GM21381 (cell line): ENCODE measurements around the gene IGFBP5.

Experiments
- ATAC-seq: cut with Tn5 transposase; IDR thresholded peaks from one replicate; pipeline ENCODE4 v1.9.1; 2021; ENCODE audit warnings: mild to moderate bottlenecking, moderate library complexity; ENCODE audit not compliant: unreplicated experiment

Gene IGFBP5

DNA sequence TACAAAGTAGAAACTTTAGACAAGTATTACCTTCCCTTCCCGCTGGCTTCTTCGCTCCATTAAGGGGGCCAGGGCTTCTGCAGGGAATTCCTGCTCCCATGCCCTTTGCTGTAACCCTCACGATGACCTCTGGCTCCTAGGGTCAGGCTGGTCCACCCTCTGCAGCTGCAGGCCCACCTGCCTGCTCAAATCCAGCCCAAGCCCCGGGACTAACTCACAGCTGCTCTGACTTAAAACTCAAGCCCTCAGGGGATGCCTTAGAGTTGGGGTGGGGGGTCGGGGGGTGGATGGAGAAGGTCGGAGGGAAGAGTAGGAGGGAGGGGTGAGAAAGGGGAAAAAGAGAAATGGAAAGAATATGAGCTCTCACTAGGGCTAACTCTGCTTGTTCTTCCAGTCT is 4.9 kb downstream of the IGFBP5 start:
- ATAC-seq = no peak

DNA sequence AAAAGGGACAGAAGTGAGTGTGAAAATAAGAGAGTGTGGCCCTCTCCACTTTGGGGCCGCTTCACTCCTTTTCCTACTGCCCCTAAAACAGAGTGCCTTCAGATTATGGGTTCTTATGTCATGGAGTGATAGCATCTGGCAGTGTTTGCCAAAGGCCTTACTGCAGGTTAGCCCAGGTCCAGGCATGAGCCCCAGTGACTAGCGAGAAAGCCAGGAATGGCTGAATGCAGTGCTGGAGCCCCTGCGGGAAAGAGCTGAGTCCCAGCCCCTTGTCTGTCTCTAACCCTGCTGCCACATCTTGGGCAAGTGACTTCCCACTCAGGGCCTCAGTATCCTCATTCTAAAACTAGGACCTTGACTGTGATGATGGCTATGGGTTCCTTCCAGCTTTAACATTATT is 6.0 kb downstream of the IGFBP5 start:
- no peak for ATAC-seq

DNA sequence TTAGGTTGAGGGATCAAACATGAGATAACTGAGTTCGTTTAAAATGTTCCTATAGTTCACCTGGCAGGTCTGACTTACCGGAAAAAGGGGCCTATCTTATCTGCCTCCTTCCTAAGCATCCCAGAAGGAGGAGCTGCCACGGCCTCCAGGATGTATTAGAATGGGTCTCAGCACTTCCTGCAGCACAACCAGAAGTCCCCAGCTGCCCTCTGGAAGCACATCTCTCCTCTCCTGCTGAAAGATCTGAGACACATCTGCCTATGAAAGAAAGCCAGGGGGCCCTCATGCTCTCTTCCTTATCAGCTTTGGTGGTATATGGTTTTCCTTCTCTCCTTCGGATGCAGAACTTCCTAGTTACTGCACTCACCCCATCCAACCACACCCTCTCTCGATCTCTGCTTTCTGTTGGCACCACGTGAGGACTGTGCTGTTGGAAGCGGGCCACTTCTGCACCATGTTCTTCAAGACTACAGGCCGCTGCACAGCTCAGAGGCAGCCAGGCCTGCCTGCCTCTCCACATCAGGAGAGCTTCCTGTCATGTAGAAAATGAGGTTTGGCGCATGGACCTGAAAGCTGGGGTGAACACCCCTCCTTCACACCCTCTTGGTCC is 6.5 kb downstream of the IGFBP5 start:
- ATAC-seq = no peak

DNA sequence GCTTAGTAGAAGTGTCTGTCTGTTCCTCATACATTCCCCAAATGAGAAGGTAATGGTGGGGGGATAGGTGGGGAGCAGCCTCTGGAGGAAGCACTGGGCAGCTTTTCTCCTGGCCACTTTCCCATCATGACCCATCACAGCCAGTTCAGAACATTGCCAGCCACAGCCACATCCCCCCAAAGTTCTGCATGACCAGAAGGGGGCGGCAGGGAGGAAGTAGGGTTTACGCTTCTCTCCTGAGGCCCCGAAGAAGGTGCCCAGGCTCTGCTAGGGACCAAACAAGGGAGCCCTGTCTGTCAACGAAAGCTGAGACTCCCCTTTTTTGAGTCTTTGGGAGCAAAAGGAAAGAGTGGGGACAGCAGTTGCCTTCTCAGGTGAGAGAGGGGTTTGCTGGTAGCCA is 7.7 kb downstream of the IGFBP5 start:
- no peak for ATAC-seq

DNA sequence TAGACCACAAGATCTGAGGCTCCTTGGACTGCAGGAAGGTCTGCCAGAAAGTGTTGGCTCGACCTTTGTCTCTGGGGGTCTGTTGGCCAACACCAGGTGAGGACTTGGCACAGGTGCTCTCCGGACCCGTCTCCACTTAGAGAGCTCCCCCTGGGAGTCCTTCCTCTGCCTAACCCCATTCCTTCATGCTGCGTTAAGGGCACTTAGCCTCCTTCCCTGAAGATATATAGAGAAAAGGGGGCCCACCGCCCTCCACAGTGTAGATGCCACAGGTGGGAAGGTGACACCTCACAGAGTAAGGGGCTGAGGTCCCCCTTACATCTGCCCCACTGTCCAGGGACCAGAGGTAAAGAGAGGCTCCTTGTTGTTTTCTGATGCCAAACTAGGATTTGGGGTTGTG is 8.2 kb downstream of the IGFBP5 start:
- no peak for ATAC-seq

DNA sequence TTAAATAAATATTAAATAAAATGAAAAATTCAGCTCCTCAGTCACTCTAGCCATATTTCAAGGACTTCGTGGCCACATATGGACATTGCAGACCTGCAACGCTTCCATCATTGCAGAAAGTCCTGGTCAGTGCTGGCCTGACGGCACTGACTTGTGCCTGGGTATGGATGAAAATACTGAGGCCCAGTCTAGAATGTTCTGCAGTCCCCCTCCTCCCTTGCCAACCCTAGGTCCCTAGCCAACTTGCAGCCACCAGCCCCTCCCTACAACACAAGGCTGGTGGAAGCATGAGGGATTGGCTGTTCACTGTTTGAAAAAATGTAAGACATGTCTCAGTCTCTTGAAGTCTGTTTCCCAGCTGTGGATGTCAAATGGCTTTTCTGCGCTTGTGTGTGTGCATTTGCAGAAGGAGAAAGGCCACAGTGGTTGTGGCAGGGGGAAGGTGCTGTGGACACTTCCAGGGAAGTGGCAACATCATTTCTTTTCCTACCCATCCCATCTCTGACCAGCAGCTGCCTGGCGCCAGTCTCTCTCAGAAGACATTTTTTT is 9.9 kb downstream of the IGFBP5 start:
- no peak for ATAC-seq

DNA sequence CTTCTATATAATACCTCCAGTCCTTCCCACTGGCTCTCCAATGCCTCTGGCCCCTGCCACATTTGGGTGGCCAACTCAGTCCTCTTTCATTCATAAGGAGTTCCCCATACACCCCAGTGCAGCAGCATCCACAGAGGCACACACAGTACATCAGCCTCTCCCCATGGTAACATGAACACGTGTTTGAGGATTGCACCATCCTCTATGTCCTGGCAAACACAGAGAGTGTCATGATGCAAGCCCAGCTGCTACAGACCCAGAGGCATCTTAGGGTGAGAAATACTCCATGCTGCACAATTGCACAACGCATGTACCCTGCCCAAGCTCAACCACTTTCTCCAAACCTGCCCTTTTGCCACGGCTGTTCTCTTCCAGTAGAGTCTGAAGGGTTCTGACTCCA is 11.5 kb downstream of the IGFBP5 start:
- ATAC-seq = no peak

DNA sequence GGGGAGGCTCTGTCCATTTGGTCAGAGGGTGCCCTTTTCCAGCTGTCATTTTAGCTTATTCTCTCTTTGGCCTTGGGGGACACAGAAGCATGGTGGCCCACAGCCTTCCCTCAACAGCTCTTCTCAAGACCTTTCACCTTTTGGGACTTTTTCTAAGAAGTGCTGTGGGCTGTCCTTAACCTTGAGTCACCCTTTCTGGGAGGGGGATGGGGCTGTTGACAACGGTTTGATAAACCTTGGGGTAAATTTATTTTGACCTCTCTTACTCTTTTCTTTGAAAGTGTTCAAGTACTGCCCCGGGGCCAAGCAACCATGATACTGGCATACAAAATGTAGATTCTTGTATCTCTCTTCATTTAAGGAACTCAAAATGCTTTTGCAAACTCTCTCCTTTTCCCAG is 13.7 kb downstream of the IGFBP5 start:
- no peak for ATAC-seq

DNA sequence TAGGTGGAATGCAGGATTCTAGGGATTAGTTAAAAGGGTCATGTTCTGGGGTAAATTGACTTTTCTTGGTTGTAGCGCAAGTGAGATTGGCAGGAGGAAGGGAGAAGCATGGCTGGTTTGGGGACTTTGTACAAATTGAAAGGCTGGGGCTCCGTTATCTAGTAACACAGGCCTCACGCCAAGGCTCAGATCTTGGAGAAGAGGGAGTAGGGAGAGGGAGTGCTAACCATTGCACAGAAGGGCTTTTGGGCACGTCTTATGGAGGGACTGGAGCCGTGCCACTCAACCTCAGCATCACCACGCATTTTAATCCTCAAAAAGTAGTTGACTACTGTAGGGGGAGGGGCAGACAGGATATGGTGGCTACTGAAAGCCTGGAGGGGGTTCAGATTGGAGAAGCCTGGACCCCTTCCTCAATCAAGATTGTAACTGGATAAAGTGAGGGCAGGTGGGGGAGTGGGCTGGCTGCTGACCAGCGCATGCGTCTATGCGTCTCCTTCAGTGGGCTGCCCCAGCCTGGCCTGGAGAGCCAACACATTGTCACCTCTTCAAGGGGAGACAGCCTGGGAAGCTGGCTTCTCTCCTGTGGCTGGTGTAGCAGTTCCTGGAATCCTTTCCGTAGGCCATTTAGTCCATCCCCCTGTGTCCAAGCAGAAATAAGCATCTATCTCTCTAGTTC is 14.3 kb downstream of the IGFBP5 start:
- no peak for ATAC-seq

DNA sequence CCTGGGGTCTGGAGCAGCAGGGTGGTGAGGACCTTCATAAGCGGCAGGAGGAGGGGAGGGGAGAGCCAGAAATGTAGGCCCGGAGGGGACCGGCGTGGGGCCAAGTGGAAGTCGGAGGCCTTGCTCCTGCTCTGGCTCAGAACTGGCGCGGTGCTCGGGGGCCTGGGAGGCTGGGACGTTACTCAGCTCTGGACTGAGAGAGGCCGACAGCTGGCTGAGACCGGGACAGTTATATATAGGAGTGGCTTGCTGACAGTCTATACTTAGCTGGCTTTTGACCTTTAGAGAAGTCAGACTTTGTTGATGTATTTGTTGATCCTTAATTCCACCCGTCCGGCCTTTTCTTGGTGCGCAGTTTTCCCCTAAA is 15.7 kb downstream of the IGFBP5 start:
- ATAC-seq = no peak

DNA sequence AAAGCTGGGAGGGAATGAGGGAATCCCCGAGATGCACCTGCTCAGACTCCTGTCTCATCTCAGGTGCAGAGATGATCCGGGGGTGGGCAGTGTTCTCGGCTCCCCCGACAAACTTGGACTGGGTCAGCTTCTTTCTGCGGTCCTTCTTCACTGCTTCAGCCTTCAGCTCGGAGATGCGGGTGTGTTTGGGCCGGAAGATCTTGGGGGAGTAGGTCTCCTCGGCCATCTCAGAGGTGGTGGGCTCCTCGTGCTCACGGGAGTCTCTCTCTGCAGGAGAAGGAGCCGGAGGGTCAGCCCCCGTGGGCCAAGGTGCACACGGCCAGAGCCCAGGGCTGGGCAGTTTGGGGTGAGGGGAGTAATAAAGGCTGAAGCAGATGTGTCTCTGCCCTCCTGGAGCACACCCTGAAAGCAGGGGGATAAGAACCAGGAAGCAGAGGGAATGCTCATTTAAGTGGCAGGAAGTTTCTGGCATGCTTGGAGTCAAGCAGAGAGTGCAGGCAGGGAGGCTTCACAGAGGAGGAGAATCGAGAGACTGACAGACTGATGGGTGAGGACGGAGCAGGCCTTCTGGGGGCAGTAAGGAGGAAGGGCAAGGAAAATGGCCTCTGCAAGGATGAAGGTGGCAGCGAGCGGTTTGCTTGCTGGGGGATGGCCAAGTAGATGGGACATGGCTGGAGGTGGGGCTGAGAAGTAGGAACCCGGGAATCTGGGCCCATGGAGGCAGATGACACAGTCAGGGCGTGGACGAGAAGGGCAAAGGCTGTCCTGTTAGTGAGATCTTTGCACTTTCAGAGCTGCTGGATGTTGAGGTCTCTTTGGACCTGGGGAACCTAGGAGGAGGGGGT is 16.3 kb downstream of the IGFBP5 start:
- ATAC-seq = no peak

DNA sequence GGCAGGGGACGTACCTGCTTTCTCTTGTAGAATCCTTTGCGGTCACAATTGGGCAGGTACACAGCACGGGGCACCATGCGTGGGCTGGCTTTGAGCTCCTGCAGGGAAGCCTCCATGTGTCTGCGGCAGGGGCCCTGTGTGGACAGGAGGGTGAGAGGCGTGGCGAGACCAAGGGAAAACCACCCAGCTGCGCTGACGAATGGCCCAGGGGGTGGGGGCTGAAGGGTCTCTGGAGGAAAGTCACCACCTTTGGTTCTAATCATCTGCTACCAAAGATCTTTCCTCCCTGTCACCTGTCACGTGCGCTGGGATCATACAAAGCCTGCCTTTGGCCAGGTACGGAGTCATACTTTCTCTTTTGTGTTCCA is 17.3 kb downstream of the IGFBP5 start:
- ATAC-seq = no peak

DNA sequence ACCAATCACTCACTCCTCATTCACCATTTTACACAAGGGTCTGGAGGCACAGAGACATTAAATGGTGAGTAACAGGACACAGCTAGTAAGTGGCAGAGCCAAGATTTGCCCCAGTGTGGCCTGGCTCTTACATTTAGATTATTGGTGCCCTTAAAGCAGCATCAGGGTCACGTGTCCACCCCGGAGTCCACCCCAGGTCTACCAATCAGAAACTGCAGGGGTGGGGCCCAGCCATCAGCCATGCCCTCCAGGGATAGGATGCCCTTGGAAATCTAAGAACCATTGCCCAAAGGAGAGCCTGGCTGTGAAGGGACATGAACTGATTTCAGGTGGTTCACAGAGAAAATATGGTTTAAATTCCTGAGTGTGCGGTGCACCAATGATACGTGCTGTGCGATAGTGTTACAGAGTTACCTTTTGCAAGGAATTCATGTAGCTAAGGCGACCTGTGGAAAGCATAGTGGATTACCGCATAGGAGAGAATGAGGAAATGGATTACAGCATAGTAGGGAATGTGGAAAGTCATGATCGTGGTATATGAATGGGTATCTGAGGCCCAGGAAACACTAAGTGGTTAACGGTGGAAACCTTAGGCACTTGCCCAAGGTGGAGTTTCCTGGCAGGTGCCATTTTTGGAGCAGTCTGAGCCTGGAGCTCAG is 17.8 kb downstream of the IGFBP5 start:
- no peak for ATAC-seq

DNA sequence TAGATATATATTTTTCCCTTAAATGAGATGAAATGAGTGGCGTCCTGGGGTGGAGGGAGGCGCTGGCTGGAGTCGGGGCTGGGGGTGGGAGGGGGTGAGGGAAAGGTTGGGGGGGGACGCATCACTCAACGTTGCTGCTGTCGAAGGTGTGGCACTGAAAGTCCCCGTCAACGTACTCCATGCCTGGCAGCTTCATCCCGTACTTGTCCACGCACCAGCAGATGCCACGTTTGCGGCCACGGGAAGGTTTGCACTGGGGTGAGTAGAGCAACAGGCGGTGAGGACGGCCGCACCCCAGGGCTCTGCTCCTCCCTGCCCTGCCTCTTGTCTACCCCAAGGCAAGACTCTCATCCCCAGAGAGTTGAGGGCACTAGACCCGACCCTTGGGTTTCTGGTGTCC is 18.7 kb downstream of the IGFBP5 start:
- no peak for ATAC-seq

DNA sequence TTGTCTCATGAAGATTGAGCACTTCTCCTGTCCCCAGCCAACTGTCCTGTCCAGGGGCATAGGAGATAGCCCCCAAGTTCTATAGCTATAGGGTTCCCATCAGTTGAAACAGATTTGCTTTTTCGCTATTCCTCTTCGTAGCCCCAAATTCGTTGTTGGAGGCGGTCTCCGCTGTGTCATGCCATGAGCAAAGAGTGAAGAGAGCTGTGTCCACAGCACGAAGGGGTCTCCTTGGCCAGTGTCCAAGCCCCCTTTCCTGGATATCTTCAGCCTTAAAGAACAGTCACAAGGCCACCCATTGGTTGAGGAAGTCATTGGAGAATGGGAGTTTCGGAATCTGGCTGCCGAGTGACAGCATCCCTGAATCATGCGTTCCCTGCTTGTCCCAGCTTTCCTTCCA is 21.0 kb downstream of the IGFBP5 start:
- no peak for ATAC-seq

DNA sequence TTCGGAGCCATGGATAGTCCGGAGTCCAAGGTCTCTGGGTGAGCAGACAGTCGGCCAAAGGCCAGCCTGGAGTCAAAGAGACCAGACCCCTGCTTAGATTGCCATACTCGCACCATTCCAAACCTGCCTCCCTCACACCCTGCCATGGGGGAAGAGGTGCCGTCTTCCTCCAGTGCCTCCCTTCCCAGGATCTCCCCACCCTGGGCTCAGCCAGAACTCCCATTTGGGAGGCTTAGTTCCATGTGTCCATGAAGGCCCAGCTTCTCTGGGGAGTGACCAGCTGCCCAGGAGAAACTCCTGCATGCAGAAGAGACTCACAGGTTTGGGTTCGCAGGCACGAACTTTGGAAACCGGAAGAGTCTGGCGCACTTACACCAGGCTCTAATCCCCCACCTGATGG is 21.7 kb downstream of the IGFBP5 start:
- ATAC-seq = no peak

DNA sequence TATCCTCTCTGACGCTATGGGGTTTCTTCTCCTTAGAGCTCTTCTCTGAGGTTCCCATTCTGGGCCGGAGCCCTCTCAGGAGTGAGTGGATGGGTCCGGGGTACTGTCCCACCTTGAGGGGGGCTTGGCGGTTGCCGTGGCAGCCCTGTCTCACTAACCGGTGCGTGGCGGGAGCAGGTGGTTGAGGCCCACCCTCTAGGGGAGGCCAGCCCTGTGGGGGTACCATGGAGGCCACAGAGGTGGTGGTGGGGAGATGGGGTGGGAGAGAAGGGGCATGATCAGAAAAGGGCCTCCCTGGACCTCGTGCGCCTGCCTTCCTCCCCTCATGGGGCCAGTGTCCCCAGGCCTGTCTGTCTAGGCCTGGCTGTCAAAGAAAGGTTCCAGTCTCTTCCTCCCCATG is 22.3 kb downstream of the IGFBP5 start:
- no peak for ATAC-seq

DNA sequence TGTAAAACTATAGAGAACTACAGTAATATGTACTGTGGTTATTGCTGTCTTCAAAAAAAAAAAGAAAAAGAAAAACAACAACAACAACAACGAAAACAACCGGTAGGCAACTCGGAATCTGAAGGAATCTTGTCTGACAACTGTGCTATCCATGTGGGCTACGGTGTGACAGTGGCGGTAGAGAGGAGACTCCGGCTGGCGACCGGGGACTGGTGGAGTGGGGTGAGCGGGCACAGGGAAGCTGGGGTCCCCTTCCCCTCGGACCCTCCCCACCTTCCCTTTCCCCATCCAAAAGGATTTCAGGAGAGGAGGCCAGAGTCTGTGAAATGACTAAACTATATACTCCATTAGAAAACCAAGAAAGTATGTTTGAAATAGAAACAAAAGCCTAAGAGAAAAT is 22.9 kb downstream of the IGFBP5 start:
- no peak for ATAC-seq

DNA sequence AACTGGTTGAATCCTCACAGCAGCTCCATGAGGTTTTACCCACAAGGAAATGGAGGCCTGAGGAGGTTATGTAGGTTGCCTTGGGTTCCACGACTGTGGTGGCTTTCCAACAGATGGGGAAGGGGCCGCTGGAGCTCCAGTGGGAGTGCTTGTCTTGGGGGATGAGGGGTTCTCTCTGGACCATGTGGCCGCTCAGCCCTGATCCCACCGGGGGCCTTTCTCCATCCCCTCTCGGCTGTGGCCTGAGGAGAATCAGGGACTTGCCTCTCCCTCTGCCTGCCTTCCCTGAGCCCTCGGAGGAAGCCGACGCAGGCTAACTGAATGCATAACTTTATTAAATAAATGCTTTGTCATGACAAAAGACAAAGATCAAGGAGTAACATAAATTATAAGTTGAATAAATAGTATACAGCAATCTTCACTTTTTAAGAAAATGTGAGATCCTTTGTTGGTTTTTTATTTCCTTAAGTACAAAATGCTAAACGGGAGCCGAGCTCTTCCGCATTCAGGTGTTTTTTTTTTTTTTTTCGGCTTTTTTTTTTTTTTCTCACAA is 23.5 kb downstream of the IGFBP5 start:
- ATAC-seq = no peak

DNA sequence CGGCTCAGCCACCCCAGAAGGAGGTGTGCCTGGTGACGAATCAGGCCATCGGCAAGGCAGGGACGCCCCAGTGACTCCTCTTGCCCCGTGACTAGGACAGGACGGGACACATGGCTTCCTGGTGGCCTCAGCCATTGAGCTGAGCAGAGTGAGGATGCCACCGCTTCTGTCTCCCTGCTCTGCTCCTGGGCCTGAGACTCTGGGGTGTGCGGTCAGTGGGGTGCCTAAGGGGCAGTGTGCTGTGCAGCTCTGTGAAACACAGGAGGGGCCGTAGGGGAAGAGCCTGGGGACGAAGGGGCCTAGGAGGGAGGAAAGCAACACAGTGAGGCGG is 24.3 kb downstream of the IGFBP5 start:
- no peak for ATAC-seq
